GM12878 (cell line): ENCODE data around the gene JDP2. TPM values are rescaled to one million over a fixed set of nuclear protein-coding genes. Genes with fewer than 3 reads are reported as not detected.

Experiments
- ATAC-seq: fragments of 200-7000 bp; cut with Tn5 transposase; 3 replicates; pipeline ENCODE4 v1.9.1; 2020; ENCODE audit warnings: mild to moderate bottlenecking, moderate library complexity
- BruUV-seq: library from RNA; stranded (reverse); fragments of 400-500 nt; replicated peaks from 2 replicates; lab custom pipeline; 2021; lab: Mats Ljungman, UMichigan
- CTCF ChIA-PET: fragments of 300-600 bp; sonication (Branson Sonifier 250); formaldehyde crosslinking; extraction: SDS; loops from one replicate; lab custom pipeline; 2021; ENCODE audit warnings: inconsistent platforms; lab: Yijun Ruan, JAX
- POLR2A ChIA-PET: fragments of 350-600 bp; formaldehyde crosslinking; extraction: SDS; loops from one replicate; lab custom pipeline; 2021; ENCODE audit warnings: inconsistent platforms; lab: Charles Lee
- RAD21 ChIA-PET: fragments of 300-600 bp; sonication (Branson Sonifier 250); formaldehyde crosslinking; loops from one replicate; lab custom pipeline; 2023; ENCODE audit warnings: antibody characterized with exemption; ENCODE audit not compliant: unreplicated experiment; lab: Charles Lee
- SMC1A ChIA-PET: fragments of 300-600 bp; sonication (Branson Sonifier 250); formaldehyde crosslinking; loops from one replicate; lab custom pipeline; 2023; ENCODE audit not compliant: unreplicated experiment, uncharacterized antibody; lab: Charles Lee
- DNase-seq: peaks from one replicate; pipeline ENCODE4 v3.0.0-alpha.2; 2011; ENCODE audit warnings: low read depth, low spot score
- FAIRE-seq: peaks from 3 replicates; lab custom pipeline; 2011; peaks lifted over from hg19 to GRCh38; lab: Jason Lieb, UNC
- H2AFZ ChIP-seq: 2 replicates; pipeline ENCODE4 v1.6.0; 2011; ENCODE audit warnings: low read depth, low read length, control low read depth; ENCODE audit not compliant: control insufficient read depth
- H3K27ac ChIP-seq: 2 replicates; pipeline ENCODE4 v1.5.1; 2011; ENCODE audit warnings: control low read depth; ENCODE audit not compliant: control insufficient read depth, insufficient read depth
- H3K27me3 ChIP-seq, 2 experiments: replicated peaks in 1 of 2; 2 replicates each; pipeline versions ENCODE4 v1.6.0 to v1.6.1; 2011; ENCODE audit warnings: low read length in 1 of 2; ENCODE audit not compliant: control insufficient read depth in 2 of 2, insufficient read depth in 2 of 2
- H3K36me3 ChIP-seq, 2 experiments: 2 replicates each; pipeline ENCODE4 v1.5.1; 2011; ENCODE audit warnings: low read length in 1 of 2; ENCODE audit not compliant: control insufficient read depth in 2 of 2, insufficient read depth in 2 of 2
- H3K4me1 ChIP-seq: 2 replicates; pipeline ENCODE4 v1.6.1; 2011; ENCODE audit warnings: mild to moderate bottlenecking, low read length, moderate library complexity, mixed read lengths; ENCODE audit not compliant: control insufficient read depth, insufficient read depth
- H3K4me2 ChIP-seq: 2 replicates; pipeline ENCODE4 v1.6.0; 2011; ENCODE audit warnings: control low read depth; ENCODE audit not compliant: control insufficient read depth, insufficient read depth
- H3K4me3 ChIP-seq: fragments of 200-600 bp; sonication (generic); 2 replicates; pipeline ENCODE4 v1.5.1; 2016
- H3K79me2 ChIP-seq: 2 replicates; pipeline ENCODE4 v1.6.0; 2011; ENCODE audit warnings: low read length; ENCODE audit not compliant: control insufficient read depth, insufficient read depth
- H3K9ac ChIP-seq: 2 replicates; pipeline ENCODE4 v1.8.0; 2011; ENCODE audit warnings: low read length, control low read depth, mixed read lengths; ENCODE audit not compliant: control insufficient read depth, insufficient read depth
- H3K9me3 ChIP-seq: replicated peaks from 3 replicates; pipeline ENCODE4 v1.5.1; 2011; ENCODE audit warnings: mild to moderate bottlenecking, low read length; ENCODE audit not compliant: control insufficient read depth, insufficient read depth
- H4K20me1 ChIP-seq: 2 replicates; pipeline ENCODE4 v1.6.0; 2011; ENCODE audit not compliant: control insufficient read depth, insufficient read depth
- BRCA1 ChIP-seq: IDR thresholded peaks from 2 replicates; pipeline ENCODE4 v1.6.1; 2011; ENCODE audit warnings: low read depth, low read length, improper control_type of control experiment
- CBFB ChIP-seq: IDR thresholded peaks from 2 replicates; pipeline ENCODE4 v1.6.1; 2016; ENCODE audit warnings: antibody characterized with exemption, low read depth
- HCFC1 ChIP-seq: fragments of 150-350 bp; IDR thresholded peaks from 2 replicates; pipeline ENCODE4 v1.6.1; 2014; ENCODE audit warnings: low read length
- MXI1 ChIP-seq: fragments of 150-350 bp; IDR thresholded peaks from 2 replicates; pipeline ENCODE4 v1.6.1; 2011; ENCODE audit warnings: low read depth, mild to moderate bottlenecking, inconsistent platforms, low read length, improper control_type of control experiment
- RCOR1 ChIP-seq: conservative IDR thresholded peaks from 2 replicates; pipeline ENCODE4 v1.6.1; 2012; ENCODE audit warnings: low read depth, low read length, improper control_type of control experiment
- SREBF1 ChIP-seq: IDR thresholded peaks from 2 replicates; pipeline ENCODE4 v1.6.1; 2012; ENCODE audit warnings: mild to moderate bottlenecking, low read length
- ZNF622 ChIP-seq: fragments of 450-650 bp; IDR thresholded peaks from 2 replicates; pipeline ENCODE4 v1.6.1; 2017; ENCODE audit warnings: mild to moderate bottlenecking, inconsistent platforms
- WGBS: methylation state at CpG from one replicate; pipeline ENCODE4 v1.1.6; 2016; ENCODE audit warnings: low lambda C conversion rate; ENCODE audit not compliant: insufficient replicate concordance, insufficient coverage; ENCODE audit errors: missing lambda C conversion rate; 5-methylcytosine and 5-hydroxymethylcytosine counted together
- in situ Hi-C: fragments of 300-500 bp; cut with MboI; formaldehyde crosslinking; loops from 9 replicates; pipeline ENCODE4 v1.14.3; 2018; ENCODE audit warnings: mixed read lengths
- intact Hi-C: fragments of 100-400 bp; cut with micrococcal nuclease; formaldehyde crosslinking; loops from one replicate; pipeline ENCODE4 v1.14.2; 2022; ENCODE audit not compliant: unreplicated experiment
- polyA plus RNA-seq, 11 experiments: library from polyadenylated mRNA; depleted of rRNA in 4 of 11; unstranded in 6 of 11; stranded (reverse) in 5 of 11; fragments of >200 nt; fragmentation: Nextera tagmentation in 4 of 11; fragmentation: Illumina TruSeq in 1 of 11; extraction: Ambion mirVana in 4 of 11; extraction: Trizol in 1 of 11; gene quantifications; 1 replicate in 1 of 11; 2 replicates in 10 of 11; pipeline versions ENCODE4 v1.2.1 to v1.2.3, GENCODE V29; 2011 to 2016; ENCODE audit warnings: inconsistent platforms in 2 of 11, missing spikeins in 2 of 11, low read depth in 1 of 11
- total RNA-seq, 4 experiments: library from RNA; depleted of rRNA in 3 of 4; stranded (reverse); fragments of >200 nt in 3 of 4; fragmentation: Illumina TruSeq in 1 of 4; extraction: Trizol in 1 of 4; gene quantifications; 2 replicates each; pipeline versions ENCODE4 v1.2.1 to v1.2.3, GENCODE V29; 2013 to 2021
- TF ChIP-seq, protein P1 (sequence below): fragments of 450-650 bp; IDR thresholded peaks from 2 replicates; pipeline ENCODE4 v1.6.1; 2016; ENCODE audit warnings: mild to moderate bottlenecking
- TF ChIP-seq, protein P2 (sequence below): fragments of 450-650 bp; formaldehyde crosslinking; IDR thresholded peaks from 2 replicates; pipeline ENCODE4 v1.4.0; 2022; ENCODE audit warnings: mild to moderate bottlenecking, moderate library complexity
- TF ChIP-seq, protein P3 (sequence below): fragments of 450-650 bp; IDR thresholded peaks from 2 replicates; pipeline ENCODE4 v1.6.1; 2017; ENCODE audit warnings: mild to moderate bottlenecking, moderate library complexity
- TF ChIP-seq, protein P4 (sequence below): IDR thresholded peaks from 2 replicates; pipeline ENCODE4 v1.6.1; 2011; ENCODE audit warnings: low read depth, low read length, improper control_type of control experiment, borderline replicate concordance
- TF ChIP-seq, protein P5 (sequence below): fragments of 150-350 bp; IDR thresholded peaks from 2 replicates; pipeline ENCODE4 v1.6.1; 2016; ENCODE audit warnings: low read depth, low read length

JDP2 gene
- total and polyA plus RNA-seq, 10 of the 15 experiments (the other 5 are each of a cell fraction or from before 2014, with no cell fraction given) = 0.71 to 21.3 (median 11.2) TPM

DNA sequence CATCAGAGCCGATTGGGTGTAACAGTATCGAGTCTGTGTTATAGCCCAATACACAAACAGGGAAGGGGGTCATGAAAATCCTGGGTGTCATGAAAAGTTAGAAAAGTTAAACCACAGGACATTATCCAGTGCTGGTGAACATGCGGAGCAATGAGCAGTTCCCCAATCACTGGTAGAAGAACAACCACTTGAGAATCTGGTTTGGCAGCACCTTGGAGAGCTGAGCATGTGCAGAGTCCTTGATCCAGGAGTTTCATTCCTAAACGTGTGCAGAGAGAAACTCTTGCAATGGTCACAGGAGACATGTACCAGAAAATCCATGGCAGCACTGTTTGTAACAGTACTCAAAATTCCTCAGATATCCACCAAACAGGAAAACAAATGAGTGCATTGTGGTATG lies 23.0 kb upstream of the JDP2 start:
- in situ Hi-C loops (no loop called here), intact Hi-C loops (no loop called here)
- WGBS = 91% methylated on average over 4 of the region's 4 CpGs
- FAIRE-seq (no peak), DNase-seq (no peak), ATAC-seq (no peak)
- no TSS peak for BruUV-seq
- Histone ChIP-seq H3K27me3 (no peaks in the 10 kb centered on the region), H4K20me1 (no peaks in the 10 kb centered on the region), H3K4me3 (no peak overlapping the region), H3K9ac (no peak overlapping the region), H3K27ac (no peak overlapping the region), H2AFZ (no peak overlapping the region), H3K9me3 (no peaks in the 10 kb centered on the region), H3K79me2 (no peaks in the 10 kb centered on the region), H3K4me2 (no peak overlapping the region), H3K36me3 (no peaks in the 10 kb centered on the region), H3K4me1 (no peaks in the 10 kb centered on the region)
- ChIA-PET POLR2A (interaction anchor here (0.6 kb wide), 1 partner anchor 105 kb away, joined by 3 read pairs; no protein-coding TSS in a partner anchor), RAD21 (no interaction called here), CTCF (no interaction called here), SMC1A (no interaction called here)
- no peak for TF ChIP-seq BRCA1
- TF ChIP-seq, protein P1, sequence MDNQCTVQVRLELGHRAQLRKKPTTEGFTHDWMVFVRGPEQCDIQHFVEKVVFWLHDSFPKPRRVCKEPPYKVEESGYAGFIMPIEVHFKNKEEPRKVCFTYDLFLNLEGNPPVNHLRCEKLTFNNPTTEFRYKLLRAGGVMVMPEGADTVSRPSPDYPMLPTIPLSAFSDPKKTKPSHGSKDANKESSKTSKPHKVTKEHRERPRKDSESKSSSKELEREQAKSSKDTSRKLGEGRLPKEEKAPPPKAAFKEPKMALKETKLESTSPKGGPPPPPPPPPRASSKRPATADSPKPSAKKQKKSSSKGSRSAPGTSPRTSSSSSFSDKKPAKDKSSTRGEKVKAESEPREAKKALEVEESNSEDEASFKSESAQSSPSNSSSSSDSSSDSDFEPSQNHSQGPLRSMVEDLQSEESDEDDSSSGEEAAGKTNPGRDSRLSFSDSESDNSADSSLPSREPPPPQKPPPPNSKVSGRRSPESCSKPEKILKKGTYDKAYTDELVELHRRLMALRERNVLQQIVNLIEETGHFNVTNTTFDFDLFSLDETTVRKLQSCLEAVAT = no peak
- TF ChIP-seq HCFC1 = no peak
- no peak for TF ChIP-seq ZNF622
- TF ChIP-seq, protein P2, sequence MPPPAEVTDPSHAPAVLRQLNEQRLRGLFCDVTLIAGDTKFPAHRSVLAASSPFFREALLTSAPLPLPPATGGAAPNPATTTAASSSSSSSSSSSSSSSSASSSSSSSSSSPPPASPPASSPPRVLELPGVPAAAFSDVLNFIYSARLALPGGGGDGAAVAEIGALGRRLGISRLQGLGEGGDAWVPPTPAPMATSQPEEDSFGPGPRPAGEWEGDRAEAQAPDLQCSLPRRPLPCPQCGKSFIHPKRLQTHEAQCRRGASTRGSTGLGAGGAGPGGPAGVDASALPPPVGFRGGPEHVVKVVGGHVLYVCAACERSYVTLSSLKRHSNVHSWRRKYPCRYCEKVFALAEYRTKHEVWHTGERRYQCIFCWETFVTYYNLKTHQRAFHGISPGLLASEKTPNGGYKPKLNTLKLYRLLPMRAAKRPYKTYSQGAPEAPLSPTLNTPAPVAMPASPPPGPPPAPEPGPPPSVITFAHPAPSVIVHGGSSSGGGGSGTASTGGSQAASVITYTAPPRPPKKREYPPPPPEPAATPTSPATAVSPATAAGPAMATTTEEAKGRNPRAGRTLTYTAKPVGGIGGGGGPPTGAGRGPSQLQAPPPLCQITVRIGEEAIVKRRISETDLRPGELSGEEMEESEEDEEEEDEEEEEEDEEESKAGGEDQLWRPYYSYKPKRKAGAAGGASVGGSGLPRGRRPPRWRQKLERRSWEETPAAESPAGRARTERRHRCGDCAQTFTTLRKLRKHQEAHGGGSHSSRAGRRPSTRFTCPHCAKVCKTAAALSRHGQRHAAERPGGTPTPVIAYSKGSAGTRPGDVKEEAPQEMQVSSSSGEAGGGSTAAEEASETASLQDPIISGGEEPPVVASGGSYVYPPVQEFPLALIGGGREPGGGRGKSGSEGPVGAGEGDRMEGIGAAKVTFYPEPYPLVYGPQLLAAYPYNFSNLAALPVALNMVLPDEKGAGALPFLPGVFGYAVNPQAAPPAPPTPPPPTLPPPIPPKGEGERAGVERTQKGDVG (CRISPR knock-in tag) = no peak
- TF ChIP-seq SREBF1 = no peak
- no peak for TF ChIP-seq CBFB
- TF ChIP-seq, protein P3, sequence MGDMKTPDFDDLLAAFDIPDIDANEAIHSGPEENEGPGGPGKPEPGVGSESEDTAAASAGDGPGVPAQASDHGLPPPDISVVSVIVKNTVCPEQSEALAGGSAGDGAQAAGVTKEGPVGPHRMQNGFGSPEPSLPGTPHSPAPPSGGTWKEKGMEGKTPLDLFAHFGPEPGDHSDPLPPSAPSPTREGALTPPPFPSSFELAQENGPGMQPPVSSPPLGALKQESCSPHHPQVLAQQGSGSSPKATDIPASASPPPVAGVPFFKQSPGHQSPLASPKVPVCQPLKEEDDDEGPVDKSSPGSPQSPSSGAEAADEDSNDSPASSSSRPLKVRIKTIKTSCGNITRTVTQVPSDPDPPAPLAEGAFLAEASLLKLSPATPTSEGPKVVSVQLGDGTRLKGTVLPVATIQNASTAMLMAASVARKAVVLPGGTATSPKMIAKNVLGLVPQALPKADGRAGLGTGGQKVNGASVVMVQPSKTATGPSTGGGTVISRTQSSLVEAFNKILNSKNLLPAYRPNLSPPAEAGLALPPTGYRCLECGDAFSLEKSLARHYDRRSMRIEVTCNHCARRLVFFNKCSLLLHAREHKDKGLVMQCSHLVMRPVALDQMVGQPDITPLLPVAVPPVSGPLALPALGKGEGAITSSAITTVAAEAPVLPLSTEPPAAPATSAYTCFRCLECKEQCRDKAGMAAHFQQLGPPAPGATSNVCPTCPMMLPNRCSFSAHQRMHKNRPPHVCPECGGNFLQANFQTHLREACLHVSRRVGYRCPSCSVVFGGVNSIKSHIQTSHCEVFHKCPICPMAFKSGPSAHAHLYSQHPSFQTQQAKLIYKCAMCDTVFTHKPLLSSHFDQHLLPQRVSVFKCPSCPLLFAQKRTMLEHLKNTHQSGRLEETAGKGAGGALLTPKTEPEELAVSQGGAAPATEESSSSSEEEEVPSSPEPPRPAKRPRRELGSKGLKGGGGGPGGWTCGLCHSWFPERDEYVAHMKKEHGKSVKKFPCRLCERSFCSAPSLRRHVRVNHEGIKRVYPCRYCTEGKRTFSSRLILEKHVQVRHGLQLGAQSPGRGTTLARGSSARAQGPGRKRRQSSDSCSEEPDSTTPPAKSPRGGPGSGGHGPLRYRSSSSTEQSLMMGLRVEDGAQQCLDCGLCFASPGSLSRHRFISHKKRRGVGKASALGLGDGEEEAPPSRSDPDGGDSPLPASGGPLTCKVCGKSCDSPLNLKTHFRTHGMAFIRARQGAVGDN = no peak
- TF ChIP-seq, protein P4, sequence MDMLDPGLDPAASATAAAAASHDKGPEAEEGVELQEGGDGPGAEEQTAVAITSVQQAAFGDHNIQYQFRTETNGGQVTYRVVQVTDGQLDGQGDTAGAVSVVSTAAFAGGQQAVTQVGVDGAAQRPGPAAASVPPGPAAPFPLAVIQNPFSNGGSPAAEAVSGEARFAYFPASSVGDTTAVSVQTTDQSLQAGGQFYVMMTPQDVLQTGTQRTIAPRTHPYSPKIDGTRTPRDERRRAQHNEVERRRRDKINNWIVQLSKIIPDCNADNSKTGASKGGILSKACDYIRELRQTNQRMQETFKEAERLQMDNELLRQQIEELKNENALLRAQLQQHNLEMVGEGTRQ = no peak
- TF ChIP-seq, protein P5, sequence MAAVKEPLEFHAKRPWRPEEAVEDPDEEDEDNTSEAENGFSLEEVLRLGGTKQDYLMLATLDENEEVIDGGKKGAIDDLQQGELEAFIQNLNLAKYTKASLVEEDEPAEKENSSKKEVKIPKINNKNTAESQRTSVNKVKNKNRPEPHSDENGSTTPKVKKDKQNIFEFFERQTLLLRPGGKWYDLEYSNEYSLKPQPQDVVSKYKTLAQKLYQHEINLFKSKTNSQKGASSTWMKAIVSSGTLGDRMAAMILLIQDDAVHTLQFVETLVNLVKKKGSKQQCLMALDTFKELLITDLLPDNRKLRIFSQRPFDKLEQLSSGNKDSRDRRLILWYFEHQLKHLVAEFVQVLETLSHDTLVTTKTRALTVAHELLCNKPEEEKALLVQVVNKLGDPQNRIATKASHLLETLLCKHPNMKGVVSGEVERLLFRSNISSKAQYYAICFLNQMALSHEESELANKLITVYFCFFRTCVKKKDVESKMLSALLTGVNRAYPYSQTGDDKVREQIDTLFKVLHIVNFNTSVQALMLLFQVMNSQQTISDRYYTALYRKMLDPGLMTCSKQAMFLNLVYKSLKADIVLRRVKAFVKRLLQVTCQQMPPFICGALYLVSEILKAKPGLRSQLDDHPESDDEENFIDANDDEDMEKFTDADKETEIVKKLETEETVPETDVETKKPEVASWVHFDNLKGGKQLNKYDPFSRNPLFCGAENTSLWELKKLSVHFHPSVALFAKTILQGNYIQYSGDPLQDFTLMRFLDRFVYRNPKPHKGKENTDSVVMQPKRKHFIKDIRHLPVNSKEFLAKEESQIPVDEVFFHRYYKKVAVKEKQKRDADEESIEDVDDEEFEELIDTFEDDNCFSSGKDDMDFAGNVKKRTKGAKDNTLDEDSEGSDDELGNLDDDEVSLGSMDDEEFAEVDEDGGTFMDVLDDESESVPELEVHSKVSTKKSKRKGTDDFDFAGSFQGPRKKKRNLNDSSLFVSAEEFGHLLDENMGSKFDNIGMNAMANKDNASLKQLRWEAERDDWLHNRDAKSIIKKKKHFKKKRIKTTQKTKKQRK = no peak
- TF ChIP-seq MXI1 = no peak
- no peak for TF ChIP-seq RCOR1
